Cardiac muscle cell (in vitro differentiated cells and primary cell): ENCODE results near the gene MZT2A. TPM values are rescaled to one million over a fixed set of nuclear protein-coding genes. Genes with fewer than 3 reads are reported as not detected.
"Not testable (repeated sequence)": the region's sequence is repeated elsewhere in the genome, so short reads cannot be mapped to it uniquely, and the experiment has no call there.

Experiments used
- DNase-seq, 2 donors: peaks; one replicate each; pipeline versions ENCODE4 v3.0.0 to v3.0.0-alpha.2; 2010 to 2017; ENCODE audit warnings: low read depth in 1 of 2, low spot score in 1 of 2
- H3K27ac ChIP-seq: fragments of 200-600 bp; sonication (generic); 2 replicates; pipeline ENCODE4 v1.5.1; 2016
- H3K27me3 ChIP-seq: fragments of 200-600 bp; sonication (generic); 2 replicates; pipeline ENCODE4 v1.6.0; 2016; ENCODE audit warnings: control low read depth
- H3K36me3 ChIP-seq: fragments of 200-600 bp; sonication (generic); 2 replicates; pipeline ENCODE4 v1.5.1; 2016; ENCODE audit warnings: control low read depth
- H3K4me1 ChIP-seq: fragments of 200-600 bp; sonication (generic); 2 replicates; pipeline ENCODE4 v1.8.1; 2017; ENCODE audit warnings: low read depth, mild to moderate bottlenecking, mixed run types
- H3K4me3 ChIP-seq: fragments of 200-600 bp; sonication (generic); 2 replicates; pipeline ENCODE4 v1.5.1; 2016; ENCODE audit warnings: mild to moderate bottlenecking
- H3K9me3 ChIP-seq: fragments of 200-600 bp; sonication (generic); 2 replicates; pipeline ENCODE4 v1.5.1; 2017; ENCODE audit warnings: low read depth, mild to moderate bottlenecking, control low read depth
- CTCF ChIP-seq: IDR thresholded peaks from 2 replicates; pipeline ENCODE4 v1.5.1; 2012; ENCODE audit warnings: low read depth, mild to moderate bottlenecking, low read length
- polyA plus RNA-seq: library from polyadenylated mRNA; unstranded; fragments of >200 nt; fragmentation: Nextera tagmentation; extraction: Ambion mirVana; gene quantifications from 2 replicates; pipeline ENCODE4 v1.2.1, GENCODE V29; 2016
- total RNA-seq: library from RNA; depleted of rRNA; stranded (reverse); fragments of >200 nt; gene quantifications from 2 replicates; pipeline ENCODE4 v1.2.3, GENCODE V29; 2016

MZT2A gene
- total and polyA plus RNA-seq, 2 experiments from 2014 or later, result 146 to 233 TPM

- H3K27me3 ChIP-seq, H3K4me3 ChIP-seq, H3K9me3 ChIP-seq, H3K4me1 ChIP-seq, H3K27ac ChIP-seq: not testable (repeated sequence)
- H3K36me3 ChIP-seq, result peaks cover 14% of the 10 kb centered on the region
- peak; percentile 28 for TF ChIP-seq CTCF
- DNase-seq, result peak in 1 of 2 donors; percentile 55
Observed at GRCh38 chr2:131511291-131511968, 19.2 kb upstream of the MZT2A start.

- no peak for DNase-seq
- H3K36me3 ChIP-seq, result peaks cover 21% of the 10 kb centered on the region
- no peaks in the 10 kb centered on the region for H3K9me3 ChIP-seq
Observed at GRCh38 chr2:131509615-131510014, 17.4 kb upstream of the MZT2A start.

GRCh38 chr2:131504082-131504750 lies 12.0 kb upstream of the MZT2A start:
- H3K9me3 ChIP-seq, H3K27ac ChIP-seq, H3K4me1 ChIP-seq, H3K4me3 ChIP-seq, H3K27me3 ChIP-seq: not testable (repeated sequence)
- DNase-seq, result peak in 1 of 2 donors; percentile 9
- H3K36me3 ChIP-seq, result peaks cover 32% of the 10 kb centered on the region

More at GRCh38 chr2:131509615-131510014, 17.4 kb upstream of the MZT2A start:
- Histone ChIP-seq H3K4me1 (no peaks in the 10 kb centered on the region), H3K27me3 (no peaks in the 10 kb centered on the region), H3K4me3 (no peak overlapping the region), H3K27ac (no peak overlapping the region)
- no peak for TF ChIP-seq CTCF

GRCh38 chr2:131503587-131503986 lies 11.4 kb upstream of the MZT2A start:
- H3K36me3 ChIP-seq, result peaks cover 31% of the 10 kb centered on the region

GRCh38 chr2:131498321-131498973 lies 6.2 kb upstream of the MZT2A start:
- peaks cover 11% of the 10 kb centered on the region for H3K36me3 ChIP-seq
- H3K4me3 ChIP-seq, H3K4me1 ChIP-seq, H3K9me3 ChIP-seq, H3K27ac ChIP-seq, H3K27me3 ChIP-seq: not testable (repeated sequence)
- DNase-seq, result peak in 1 of 2 donors; percentile 50

More at GRCh38 chr2:131503587-131503986, 11.4 kb upstream of the MZT2A start:
- not testable (repeated sequence) for H3K4me3 ChIP-seq, H3K27ac ChIP-seq, H3K9me3 ChIP-seq, DNase-seq, H3K4me1 ChIP-seq, H3K27me3 ChIP-seq

GRCh38 chr2:131495506-131495905 lies 3.3 kb upstream of the MZT2A start:
- H3K27me3 ChIP-seq, H3K4me3 ChIP-seq, H3K36me3 ChIP-seq: not testable (repeated sequence)

GRCh38 chr2:131493199-131493968 lies 1.2 kb upstream of the MZT2A start:
- peak in 1 of 2 donors; percentile 9 for DNase-seq
- Histone ChIP-seq H3K36me3 (no peaks in the 10 kb centered on the region), H3K4me3 (peak overlapping the region; percentile 83), H3K9me3 (no peaks in the 10 kb centered on the region), H3K4me1 (peaks cover 5% of the 10 kb centered on the region), H3K27ac (peak overlapping the region; percentile 90), H3K27me3 (no peaks in the 10 kb centered on the region)
- TF ChIP-seq CTCF, result no peak

More at GRCh38 chr2:131495506-131495905, 3.3 kb upstream of the MZT2A start:
- not testable (repeated sequence) for H3K4me1 ChIP-seq, DNase-seq, H3K9me3 ChIP-seq, H3K27ac ChIP-seq
